ENCODE data around the gene IGHMBP2.

IGHMBP2 gene

DNA sequence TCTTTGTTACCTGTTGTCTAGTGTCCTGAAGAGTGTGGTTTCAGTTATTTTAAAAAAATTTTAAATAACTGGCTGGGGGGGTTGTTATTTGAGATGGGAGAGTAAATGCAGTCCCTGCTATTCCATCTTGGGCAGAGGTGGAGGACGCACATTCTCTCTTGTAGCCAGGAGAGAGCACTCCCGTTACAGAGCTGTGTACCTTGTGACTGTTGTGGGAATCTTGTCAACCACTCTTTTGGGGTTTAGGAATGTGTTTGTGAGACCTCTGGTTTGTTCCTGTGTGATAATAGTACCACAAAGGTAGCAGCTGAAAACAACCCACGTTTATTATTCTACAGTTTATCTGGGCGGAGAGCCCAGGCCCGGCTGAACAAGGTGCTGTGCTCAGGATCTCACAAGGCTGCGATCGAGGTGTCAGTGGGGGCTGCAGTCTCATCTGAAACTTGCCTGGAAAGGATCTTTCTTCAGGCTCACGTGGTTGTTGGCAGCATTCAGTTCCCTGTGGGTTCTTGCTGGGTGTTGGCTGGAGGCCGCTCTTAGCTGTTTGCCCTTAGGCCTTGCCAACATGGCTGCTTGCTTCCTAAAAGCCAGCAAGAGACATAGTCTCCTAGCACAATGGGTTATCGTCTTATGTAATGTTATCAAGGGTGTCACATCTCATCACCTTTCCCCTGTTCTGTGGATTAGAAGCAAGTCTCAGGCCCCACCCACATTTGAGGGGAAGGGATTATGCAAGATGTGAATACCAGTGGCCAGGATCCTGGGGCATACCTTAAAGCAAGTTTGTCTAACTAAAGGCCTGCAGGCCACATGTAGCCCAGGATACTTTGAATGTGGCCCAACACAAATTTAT, 20.6 kb downstream of the IGHMBP2 start:
- TF ChIP-seq EP300 (IDR thresholded peaks at IDR 0.05; ENCODE audit: borderline replicate concordance), result no peak
- TF ChIP-seq EGR1 (IDR thresholded peaks at IDR 0.05), result no peak
- TF ChIP-seq YY1 (IDR thresholded peaks at IDR 0.05; ENCODE audit: low read depth), result no peak
- no peak for TF ChIP-seq NFIC (IDR thresholded peaks at IDR 0.05)
- TF ChIP-seq, protein P1, sequence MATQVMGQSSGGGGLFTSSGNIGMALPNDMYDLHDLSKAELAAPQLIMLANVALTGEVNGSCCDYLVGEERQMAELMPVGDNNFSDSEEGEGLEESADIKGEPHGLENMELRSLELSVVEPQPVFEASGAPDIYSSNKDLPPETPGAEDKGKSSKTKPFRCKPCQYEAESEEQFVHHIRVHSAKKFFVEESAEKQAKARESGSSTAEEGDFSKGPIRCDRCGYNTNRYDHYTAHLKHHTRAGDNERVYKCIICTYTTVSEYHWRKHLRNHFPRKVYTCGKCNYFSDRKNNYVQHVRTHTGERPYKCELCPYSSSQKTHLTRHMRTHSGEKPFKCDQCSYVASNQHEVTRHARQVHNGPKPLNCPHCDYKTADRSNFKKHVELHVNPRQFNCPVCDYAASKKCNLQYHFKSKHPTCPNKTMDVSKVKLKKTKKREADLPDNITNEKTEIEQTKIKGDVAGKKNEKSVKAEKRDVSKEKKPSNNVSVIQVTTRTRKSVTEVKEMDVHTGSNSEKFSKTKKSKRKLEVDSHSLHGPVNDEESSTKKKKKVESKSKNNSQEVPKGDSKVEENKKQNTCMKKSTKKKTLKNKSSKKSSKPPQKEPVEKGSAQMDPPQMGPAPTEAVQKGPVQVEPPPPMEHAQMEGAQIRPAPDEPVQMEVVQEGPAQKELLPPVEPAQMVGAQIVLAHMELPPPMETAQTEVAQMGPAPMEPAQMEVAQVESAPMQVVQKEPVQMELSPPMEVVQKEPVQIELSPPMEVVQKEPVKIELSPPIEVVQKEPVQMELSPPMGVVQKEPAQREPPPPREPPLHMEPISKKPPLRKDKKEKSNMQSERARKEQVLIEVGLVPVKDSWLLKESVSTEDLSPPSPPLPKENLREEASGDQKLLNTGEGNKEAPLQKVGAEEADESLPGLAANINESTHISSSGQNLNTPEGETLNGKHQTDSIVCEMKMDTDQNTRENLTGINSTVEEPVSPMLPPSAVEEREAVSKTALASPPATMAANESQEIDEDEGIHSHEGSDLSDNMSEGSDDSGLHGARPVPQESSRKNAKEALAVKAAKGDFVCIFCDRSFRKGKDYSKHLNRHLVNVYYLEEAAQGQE (IDR thresholded peaks at IDR 0.05; ENCODE audit: low read depth), result no peak
- no peak for TF ChIP-seq CREB1 (IDR thresholded peaks at IDR 0.05; ENCODE audit: low read depth)
- TF ChIP-seq, protein P2, sequence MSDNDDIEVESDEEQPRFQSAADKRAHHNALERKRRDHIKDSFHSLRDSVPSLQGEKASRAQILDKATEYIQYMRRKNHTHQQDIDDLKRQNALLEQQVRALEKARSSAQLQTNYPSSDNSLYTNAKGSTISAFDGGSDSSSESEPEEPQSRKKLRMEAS (IDR thresholded peaks at IDR 0.05), result no peak
- no peak for TF ChIP-seq FOXM1 (IDR thresholded peaks at IDR 0.05; ENCODE audit: borderline replicate concordance, low read depth)
- TF ChIP-seq, protein P3, sequence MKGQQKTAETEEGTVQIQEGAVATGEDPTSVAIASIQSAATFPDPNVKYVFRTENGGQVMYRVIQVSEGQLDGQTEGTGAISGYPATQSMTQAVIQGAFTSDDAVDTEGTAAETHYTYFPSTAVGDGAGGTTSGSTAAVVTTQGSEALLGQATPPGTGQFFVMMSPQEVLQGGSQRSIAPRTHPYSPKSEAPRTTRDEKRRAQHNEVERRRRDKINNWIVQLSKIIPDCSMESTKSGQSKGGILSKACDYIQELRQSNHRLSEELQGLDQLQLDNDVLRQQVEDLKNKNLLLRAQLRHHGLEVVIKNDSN (IDR thresholded peaks at IDR 0.05), result no peak
- TF ChIP-seq TCF12 (IDR thresholded peaks at IDR 0.05; ENCODE audit: low read depth), result no peak
- no peak for TF ChIP-seq RAD21 (IDR thresholded peaks at IDR 0.05; ENCODE audit: low read depth)
- TF ChIP-seq CEBPB (IDR thresholded peaks at IDR 0.05), result no peak
- no peak for TF ChIP-seq TEAD4 (IDR thresholded peaks at IDR 0.05)
- no peak for TF ChIP-seq TAF1 (IDR thresholded peaks at IDR 0.05; ENCODE audit: low read depth)
- TF ChIP-seq ZBTB7A (IDR thresholded peaks at IDR 0.05; ENCODE audit: low read depth), result no peak

DNA sequence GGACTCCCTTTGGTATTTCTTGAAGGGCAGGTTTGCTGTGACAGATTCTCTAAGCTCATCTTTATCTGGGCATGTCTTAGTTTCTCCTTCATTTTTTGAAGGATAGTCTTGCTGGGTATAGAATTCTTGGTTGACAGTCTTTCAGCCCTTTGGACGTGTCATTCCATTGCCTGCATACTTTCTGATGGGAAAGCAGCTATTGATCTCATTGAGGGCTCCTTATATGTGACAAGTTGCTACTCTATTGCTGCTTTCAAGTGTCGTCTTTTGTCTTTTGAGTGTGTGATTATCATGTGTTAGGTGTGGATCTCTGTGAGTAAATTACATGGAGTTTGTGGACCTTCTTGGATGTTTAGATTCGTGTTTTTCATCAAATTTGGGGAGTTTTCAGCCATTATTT, 21.9 kb downstream of the IGHMBP2 start:
- TF ChIP-seq RAD21 (IDR thresholded peaks at IDR 0.05; ENCODE audit: low read depth) (no peak), TCF12 (IDR thresholded peaks at IDR 0.05; ENCODE audit: low read depth) (no peak)

DNA sequence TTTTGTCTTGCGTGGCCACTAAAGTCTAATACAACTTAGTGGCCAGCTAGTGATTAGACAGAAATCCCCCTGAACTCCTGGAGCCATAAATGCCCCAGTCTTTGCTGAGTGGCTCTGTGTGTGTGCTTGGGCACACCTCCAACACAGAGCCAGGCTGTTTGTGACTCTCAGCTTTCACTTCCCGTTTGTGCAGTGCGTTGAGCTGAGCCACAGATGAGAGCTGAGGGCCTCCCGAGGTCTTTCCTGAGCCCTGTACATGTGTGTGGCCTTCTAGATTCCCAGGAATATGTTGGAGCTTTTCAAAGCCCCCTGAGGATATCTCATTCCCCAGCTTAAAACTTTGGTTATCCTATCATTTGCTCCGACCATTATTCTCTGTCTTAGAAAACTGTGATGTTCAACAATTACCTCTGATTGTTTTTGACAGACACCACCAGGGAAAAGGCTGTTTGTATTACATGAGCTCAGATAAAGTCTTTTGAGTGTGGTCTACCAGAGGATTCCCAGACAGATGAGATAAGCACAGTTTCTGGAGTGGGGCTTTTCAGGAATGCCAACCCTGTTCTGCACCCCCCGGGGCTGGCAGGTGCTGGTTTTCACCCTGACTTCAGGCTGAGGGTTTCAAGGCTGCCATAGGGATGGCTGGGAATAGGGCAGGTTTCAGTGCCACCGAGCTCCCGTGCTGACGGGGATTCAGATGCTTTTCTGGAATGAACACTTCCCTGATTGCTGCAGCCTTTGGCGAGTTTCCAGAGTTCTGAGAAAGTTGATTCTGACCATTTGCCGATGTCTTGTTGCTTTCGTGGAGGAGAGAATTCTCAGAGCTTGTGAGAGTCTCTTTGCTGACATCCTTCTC, 23.8 kb downstream of the IGHMBP2 start:
- TF ChIP-seq, protein P1 (IDR thresholded peaks at IDR 0.05; ENCODE audit: low read depth), result no peak
- no peak for TF ChIP-seq TAF1 (IDR thresholded peaks at IDR 0.05; ENCODE audit: low read depth)
- TF ChIP-seq EGR1 (IDR thresholded peaks at IDR 0.05), result no peak
- TF ChIP-seq, protein P2 (IDR thresholded peaks at IDR 0.05), result no peak
- no peak for TF ChIP-seq EP300 (IDR thresholded peaks at IDR 0.05; ENCODE audit: borderline replicate concordance)
- TF ChIP-seq TCF12 (IDR thresholded peaks at IDR 0.05; ENCODE audit: low read depth), result no peak
- TF ChIP-seq, protein P3 (IDR thresholded peaks at IDR 0.05), result no peak

DNA sequence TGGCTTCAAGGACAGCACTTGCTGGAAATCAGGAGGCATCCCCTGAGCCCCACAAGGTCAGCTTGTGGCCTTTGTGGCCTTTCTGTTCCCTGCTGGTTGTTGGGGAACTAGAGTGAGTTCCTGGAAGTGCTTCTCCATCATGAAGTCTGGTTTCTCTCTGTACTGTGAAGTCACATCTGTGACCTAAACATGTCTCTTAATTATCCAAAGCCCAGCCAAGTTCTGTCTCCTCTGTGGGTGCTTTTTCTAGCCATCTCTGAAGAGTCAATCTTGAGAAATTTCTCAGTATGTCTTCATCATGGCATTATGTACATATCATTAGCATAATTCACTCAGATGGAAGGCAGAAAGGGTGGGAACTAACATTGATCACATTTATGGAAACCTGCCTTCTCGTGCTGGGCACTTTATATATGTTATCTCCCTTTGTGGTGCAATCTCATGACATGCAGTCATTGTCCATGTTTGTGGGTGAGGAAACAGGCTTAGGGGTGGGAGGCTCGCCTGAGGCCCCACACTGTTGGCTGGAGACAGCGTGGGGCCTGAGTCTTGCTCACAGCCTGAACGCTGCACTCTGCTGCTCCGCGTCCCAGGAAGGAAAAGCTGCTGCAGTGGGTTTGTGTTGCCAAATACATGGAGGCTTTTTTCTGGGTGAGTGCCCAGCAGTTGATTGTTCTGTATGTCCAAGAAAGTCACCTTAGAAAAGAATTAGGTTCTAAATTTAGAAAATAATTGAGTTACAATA, 24.6 kb downstream of the IGHMBP2 start:
- no peak for TF ChIP-seq EGR1 (IDR thresholded peaks at IDR 0.05)
- no peak for TF ChIP-seq TAF1 (IDR thresholded peaks at IDR 0.05; ENCODE audit: low read depth)
- no peak for TF ChIP-seq RAD21 (IDR thresholded peaks at IDR 0.05; ENCODE audit: low read depth)
- TF ChIP-seq, protein P2 (IDR thresholded peaks at IDR 0.05), result no peak
- no peak for TF ChIP-seq CREB1 (IDR thresholded peaks at IDR 0.05; ENCODE audit: low read depth)
- TF ChIP-seq ZBTB7A (IDR thresholded peaks at IDR 0.05; ENCODE audit: low read depth), result no peak
- no peak for TF ChIP-seq CEBPB (IDR thresholded peaks at IDR 0.05)
- TF ChIP-seq, protein P3 (IDR thresholded peaks at IDR 0.05), result no peak
- no peak for TF ChIP-seq TCF12 (IDR thresholded peaks at IDR 0.05; ENCODE audit: low read depth)
- TF ChIP-seq EP300 (IDR thresholded peaks at IDR 0.05; ENCODE audit: borderline replicate concordance), result no peak
- TF ChIP-seq, protein P1 (IDR thresholded peaks at IDR 0.05; ENCODE audit: low read depth), result no peak
- TF ChIP-seq NFIC (IDR thresholded peaks at IDR 0.05), result no peak
- TF ChIP-seq FOXM1 (IDR thresholded peaks at IDR 0.05; ENCODE audit: borderline replicate concordance, low read depth), result no peak
- TF ChIP-seq TEAD4 (IDR thresholded peaks at IDR 0.05), result no peak
- TF ChIP-seq YY1 (IDR thresholded peaks at IDR 0.05; ENCODE audit: low read depth), result no peak

Measured in Ishikawa (cell line).